Hepatocyte (in vitro differentiated cells): ENCODE data around the gene DAP. TPM values are rescaled to one million over a fixed set of nuclear protein-coding genes. Genes with fewer than 3 reads are reported as not detected.

ENCODE experiments used
- DNase-seq: peaks from one replicate; pipeline ENCODE4 v3.0.0-alpha.2; 2016; ENCODE audit warnings: low spot score
- H2AFZ ChIP-seq: fragments of 200-600 bp; sonication (generic); 2 replicates; pipeline ENCODE4 v1.6.0; 2016; ENCODE audit warnings: antibody characterized with exemption, mild to moderate bottlenecking
- H3K27ac ChIP-seq: fragments of 200-600 bp; sonication (generic); 2 replicates; pipeline ENCODE4 v1.5.1; 2016; ENCODE audit warnings: mild to moderate bottlenecking
- H3K27me3 ChIP-seq: fragments of 200-600 bp; sonication (generic); 2 replicates; pipeline ENCODE4 v1.6.1; 2016
- H3K36me3 ChIP-seq: fragments of 200-600 bp; sonication (generic); replicated peaks from 2 replicates; pipeline ENCODE4 v1.5.1; 2016; ENCODE audit warnings: low read depth; ENCODE audit not compliant: insufficient read depth
- H3K4me1 ChIP-seq: fragments of 200-600 bp; sonication (generic); 2 replicates; pipeline ENCODE4 v1.5.1; 2016; ENCODE audit warnings: mild to moderate bottlenecking, moderate library complexity; ENCODE audit not compliant: insufficient read depth
- H3K4me2 ChIP-seq: fragments of 200-600 bp; sonication (generic); 2 replicates; pipeline ENCODE4 v1.6.0; 2016
- H3K4me3 ChIP-seq: fragments of 200-600 bp; sonication (generic); 2 replicates; pipeline ENCODE4 v1.5.1; 2016; ENCODE audit warnings: mild to moderate bottlenecking
- H3K79me2 ChIP-seq: fragments of 200-600 bp; sonication (generic); 2 replicates; pipeline ENCODE4 v1.6.0; 2017; ENCODE audit warnings: mild to moderate bottlenecking
- H3K9me2 ChIP-seq: fragments of 200-600 bp; sonication (generic); replicated peaks from 2 replicates; pipeline ENCODE4 v1.6.0; 2017; ENCODE audit warnings: mild to moderate bottlenecking; ENCODE audit not compliant: insufficient read depth
- H3K9me3 ChIP-seq: fragments of 200-600 bp; sonication (generic); 2 replicates; pipeline ENCODE4 v1.5.1; 2016; ENCODE audit warnings: low read depth, mild to moderate bottlenecking
- H4K20me1 ChIP-seq: fragments of 200-600 bp; sonication (generic); 2 replicates; pipeline ENCODE4 v1.6.0; 2016; ENCODE audit warnings: mild to moderate bottlenecking; ENCODE audit not compliant: insufficient read depth, poor library complexity, severe bottlenecking
- CTCF ChIP-seq: fragments of 200-600 bp; sonication (generic); IDR thresholded peaks from 2 replicates; pipeline ENCODE4 v1.5.1; 2016; ENCODE audit warnings: antibody characterized with exemption, mild to moderate bottlenecking; ENCODE audit not compliant: poor library complexity
- EZH2 ChIP-seq: fragments of 200-600 bp; sonication (generic); IDR thresholded peaks from 2 replicates; pipeline ENCODE4 v1.6.1; 2016; ENCODE audit warnings: antibody characterized with exemption, mild to moderate bottlenecking, borderline replicate concordance
- EZH2phosphoT487 ChIP-seq: fragments of 200-600 bp; sonication (generic); IDR thresholded peaks from one replicate; pipeline ENCODE4 v1.6.1; 2018; ENCODE audit warnings: antibody characterized with exemption, mild to moderate bottlenecking, low read depth, moderate library complexity; ENCODE audit not compliant: unreplicated experiment, severe bottlenecking
- WGBS: methylation state at CpG from one replicate; pipeline ENCODE4 v1.1.6; 2016; ENCODE audit warnings: low lambda C conversion rate; ENCODE audit errors: missing lambda C conversion rate; 5-methylcytosine and 5-hydroxymethylcytosine counted together
- polyA plus RNA-seq: library from polyadenylated mRNA; unstranded; fragments of >200 nt; fragmentation: Nextera tagmentation; extraction: Ambion mirVana; gene quantifications from 2 replicates; pipeline ENCODE4 v1.2.1, GENCODE V29; 2016
- total RNA-seq: library from RNA; depleted of rRNA; stranded (reverse); fragments of >200 nt; gene quantifications from 2 replicates; pipeline ENCODE4 v1.2.3, GENCODE V29; 2014

Gene DAP
- total and polyA plus RNA-seq, 2 experiments from 2014 or later = 74.8 to 196 TPM

GRCh38 chr5:10690460-10691440 lies 70.3 kb downstream of the DAP start:
- Histone ChIP-seq H3K79me2 (peaks cover 45% of the 10 kb centered on the region), H3K27me3 (no peaks in the 10 kb centered on the region), H3K36me3 (no peaks in the 10 kb centered on the region), H4K20me1 (peaks cover 23% of the 10 kb centered on the region), H3K4me1 (no peaks in the 10 kb centered on the region), H3K4me3 (no peak overlapping the region), H3K9me2 (no peaks in the 10 kb centered on the region), H3K27ac (no peak overlapping the region), H2AFZ (no peak overlapping the region), H3K4me2 (no peak overlapping the region), H3K9me3 (no peaks in the 10 kb centered on the region)
- no peak for TF ChIP-seq EZH2phosphoT487
- TF ChIP-seq CTCF = no peak
- no peak for TF ChIP-seq EZH2
- 93% methylated on average over 14 of the region's 14 CpGs for WGBS
- DNase-seq = no peak

GRCh38 chr5:10689391-10690081 lies 71.5 kb downstream of the DAP start:
- 88% methylated on average over 11 of the region's 11 CpGs for WGBS
- H3K4me2 ChIP-seq = no peak overlapping the region
- H2AFZ ChIP-seq = no peak overlapping the region
- H3K9me3 ChIP-seq = no peaks in the 10 kb centered on the region
- no peaks in the 10 kb centered on the region for H3K4me1 ChIP-seq
- no peak overlapping the region for H3K4me3 ChIP-seq
- no peak for DNase-seq
- no peaks in the 10 kb centered on the region for H3K27me3 ChIP-seq
- TF ChIP-seq CTCF = no peak
- no peak for TF ChIP-seq EZH2
- no peak for TF ChIP-seq EZH2phosphoT487
- H4K20me1 ChIP-seq = peaks cover 23% of the 10 kb centered on the region
- H3K9me2 ChIP-seq = no peaks in the 10 kb centered on the region
- no peak overlapping the region for H3K27ac ChIP-seq
- H3K79me2 ChIP-seq = peaks cover 42% of the 10 kb centered on the region
- no peaks in the 10 kb centered on the region for H3K36me3 ChIP-seq

- Histone ChIP-seq H3K9me3 (no peaks in the 10 kb centered on the region), H3K4me1 (no peaks in the 10 kb centered on the region), H4K20me1 (peaks cover 20% of the 10 kb centered on the region), H3K36me3 (no peaks in the 10 kb centered on the region), H3K79me2 (peaks cover 35% of the 10 kb centered on the region), H3K4me3 (no peak overlapping the region), H3K27ac (no peak overlapping the region), H3K4me2 (no peak overlapping the region), H3K27me3 (no peaks in the 10 kb centered on the region), H3K9me2 (no peaks in the 10 kb centered on the region), H2AFZ (no peak overlapping the region)
- no peak for DNase-seq
- no peak for TF ChIP-seq EZH2phosphoT487
- TF ChIP-seq EZH2 = no peak
- no peak for TF ChIP-seq CTCF
- WGBS = 96% methylated on average over 13 of the region's 13 CpGs
Observed at GRCh38 chr5:10688651-10689171, 72.3 kb downstream of the DAP start.
